ENCODE measurements around the gene FBXO45.
"Not testable (repeated sequence)": the region's sequence is repeated elsewhere in the genome, so short reads cannot be mapped to it uniquely, and the experiment has no call there.

FBXO45 gene

GRCh38 chr3:196557236-196557635 lies 11.2 kb upstream of the FBXO45 start:
- DNase-seq (ENCODE audit: low spot score): no peak

GRCh38 chr3:196558476-196558875 lies 10.0 kb upstream of the FBXO45 start:
- no peak for DNase-seq (ENCODE audit: low spot score)

GRCh38 chr3:196559826-196560225 lies 8.6 kb upstream of the FBXO45 start:
- DNase-seq (ENCODE audit: low spot score): no peak

GRCh38 chr3:196563721-196564225 lies 4.7 kb upstream of the FBXO45 start:
- DNase-seq (ENCODE audit: low spot score): peak; percentile 66

- peak; percentile 37 for DNase-seq (ENCODE audit: low spot score)
Observed at GRCh38 chr3:196569003-196569516, 600 bp downstream of the FBXO45 start.

- DNase-seq (ENCODE audit: low spot score): not testable (repeated sequence)
Observed at GRCh38 chr3:196570332-196570731, 1.9 kb downstream of the FBXO45 start.

GRCh38 chr3:196572389-196572788 lies 3.9 kb downstream of the FBXO45 start:
- no peak for DNase-seq (ENCODE audit: low spot score)

- no peak for DNase-seq (ENCODE audit: low spot score)
Observed at GRCh38 chr3:196585044-196585757, 16.7 kb downstream of the FBXO45 start.

- no peak for DNase-seq (ENCODE audit: low spot score)
Observed at GRCh38 chr3:196590279-196590678, 21.8 kb downstream of the FBXO45 start.

GRCh38 chr3:196596355-196596754 lies 27.9 kb downstream of the FBXO45 start:
- no peak for DNase-seq (ENCODE audit: low spot score)

GRCh38 chr3:196597971-196598733 lies 29.7 kb downstream of the FBXO45 start:
- DNase-seq (ENCODE audit: low spot score): peak; percentile 50

GRCh38 chr3:196599734-196600128 lies 31.3 kb downstream of the FBXO45 start:
- DNase-seq (ENCODE audit: low spot score): no peak

- no peak for DNase-seq (ENCODE audit: low spot score)
Observed at GRCh38 chr3:196600359-196600758, 31.9 kb downstream of the FBXO45 start.

- no peak for DNase-seq (ENCODE audit: low spot score)
Observed at GRCh38 chr3:196602673-196603072, 34.2 kb downstream of the FBXO45 start.

GRCh38 chr3:196603683-196604082 lies 35.2 kb downstream of the FBXO45 start:
- no peak for DNase-seq (ENCODE audit: low spot score)

- peak; percentile 63 for DNase-seq (ENCODE audit: low spot score)
Observed at GRCh38 chr3:196604548-196604947, 36.1 kb downstream of the FBXO45 start.

GRCh38 chr3:196608693-196609092 lies 40.2 kb downstream of the FBXO45 start:
- DNase-seq (ENCODE audit: low spot score): no peak

- DNase-seq (ENCODE audit: low spot score): peak; percentile 94
Observed at GRCh38 chr3:196609343-196609775, 40.9 kb downstream of the FBXO45 start.

GRCh38 chr3:196609805-196610515 lies 41.5 kb downstream of the FBXO45 start:
- DNase-seq (ENCODE audit: low spot score): peak; percentile 40

- no peak for DNase-seq (ENCODE audit: low spot score)
Observed at GRCh38 chr3:196611761-196612483, 43.5 kb downstream of the FBXO45 start.

- DNase-seq (ENCODE audit: low spot score): not testable (repeated sequence)
Observed at GRCh38 chr3:196615234-196615633, 46.8 kb downstream of the FBXO45 start.

- no peak for DNase-seq (ENCODE audit: low spot score)
Observed at GRCh38 chr3:196617256-196617655, 48.8 kb downstream of the FBXO45 start.
